ENCODE data around the gene PERP. TPM values are rescaled to one million over a fixed set of nuclear protein-coding genes. Genes with fewer than 3 reads are reported as not detected.
"Not testable (repeated sequence)": the region's sequence is repeated elsewhere in the genome, so short reads cannot be mapped to it uniquely, and the experiment has no call there.

Gene PERP
- total RNA-seq, 6 experiments from 2014 or later, result 27.9 to 61.6 (median 45.7) TPM

DNA sequence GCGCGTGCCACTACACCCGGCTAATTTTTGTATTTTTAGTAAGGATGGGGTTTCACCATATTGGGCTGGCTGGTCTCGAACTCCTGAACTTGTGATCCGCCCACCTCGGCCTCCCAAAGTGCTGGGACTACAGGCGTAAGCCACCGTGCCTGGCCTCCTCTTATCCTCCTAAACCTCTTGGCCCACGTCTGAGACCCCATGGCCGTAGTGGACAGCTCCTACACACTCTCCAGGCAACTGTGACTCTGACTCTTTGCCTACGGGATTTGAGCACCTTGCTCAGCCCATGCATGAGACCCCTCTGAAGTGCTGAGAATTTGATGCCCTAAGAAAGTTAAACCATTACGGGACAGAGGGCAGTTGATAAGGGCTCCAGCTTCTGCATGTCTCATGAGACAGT lies 25.0 kb downstream of the PERP start:
- Histone ChIP-seq H3K36me3 (no peaks in the 10 kb centered on the region), H3K9me3 (no peaks in the 10 kb centered on the region), H3K4me1 (peaks cover 0 to 9% (median 3%) of the 10 kb centered on the region in 4 donors), H3K27me3 (no peaks in the 10 kb centered on the region), H3K4me3 (no peak overlapping the region), H3K27ac (no peak overlapping the region)
- no peak for TF ChIP-seq POLR2A (IDR thresholded peaks at IDR 0.05)
- TF ChIP-seq, protein P1, sequence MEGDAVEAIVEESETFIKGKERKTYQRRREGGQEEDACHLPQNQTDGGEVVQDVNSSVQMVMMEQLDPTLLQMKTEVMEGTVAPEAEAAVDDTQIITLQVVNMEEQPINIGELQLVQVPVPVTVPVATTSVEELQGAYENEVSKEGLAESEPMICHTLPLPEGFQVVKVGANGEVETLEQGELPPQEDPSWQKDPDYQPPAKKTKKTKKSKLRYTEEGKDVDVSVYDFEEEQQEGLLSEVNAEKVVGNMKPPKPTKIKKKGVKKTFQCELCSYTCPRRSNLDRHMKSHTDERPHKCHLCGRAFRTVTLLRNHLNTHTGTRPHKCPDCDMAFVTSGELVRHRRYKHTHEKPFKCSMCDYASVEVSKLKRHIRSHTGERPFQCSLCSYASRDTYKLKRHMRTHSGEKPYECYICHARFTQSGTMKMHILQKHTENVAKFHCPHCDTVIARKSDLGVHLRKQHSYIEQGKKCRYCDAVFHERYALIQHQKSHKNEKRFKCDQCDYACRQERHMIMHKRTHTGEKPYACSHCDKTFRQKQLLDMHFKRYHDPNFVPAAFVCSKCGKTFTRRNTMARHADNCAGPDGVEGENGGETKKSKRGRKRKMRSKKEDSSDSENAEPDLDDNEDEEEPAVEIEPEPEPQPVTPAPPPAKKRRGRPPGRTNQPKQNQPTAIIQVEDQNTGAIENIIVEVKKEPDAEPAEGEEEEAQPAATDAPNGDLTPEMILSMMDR (IDR thresholded peaks at IDR 0.05), result no peak
- intact Hi-C loops (cut with DNase I), result no loop called here
- no peak for DNase-seq
- 80% methylated on average over 7 of the region's 12 CpGs for WGBS (ENCODE audit: insufficient coverage, low coverage, low lambda C conversion rate, missing lambda C conversion rate)
- no peak for ATAC-seq

DNA sequence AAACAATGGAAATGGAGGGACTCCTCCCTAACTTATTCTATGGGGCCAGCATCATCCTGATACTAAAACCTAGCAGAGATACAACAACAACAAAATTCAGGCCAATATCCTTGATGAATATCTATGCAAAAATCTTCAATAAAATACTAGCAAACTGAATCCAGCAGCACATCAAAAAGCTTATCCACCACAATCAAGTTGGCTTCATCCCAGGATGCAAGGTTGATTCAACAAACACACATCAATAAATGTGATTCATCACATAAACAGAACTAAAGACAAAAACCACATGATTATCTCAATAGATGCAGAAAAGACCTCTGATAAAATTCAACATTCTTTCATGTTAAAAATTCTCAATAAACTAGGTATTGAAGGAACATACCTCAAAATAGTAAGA lies 27.7 kb downstream of the PERP start:
- intact Hi-C loops (cut with DNase I); H3K27ac ChIP-seq; H3K4me3 ChIP-seq; H3K4me1 ChIP-seq; H3K36me3 ChIP-seq; H3K27me3 ChIP-seq; ATAC-seq; DNase-seq; H3K9me3 ChIP-seq: not testable (repeated sequence)

DNA sequence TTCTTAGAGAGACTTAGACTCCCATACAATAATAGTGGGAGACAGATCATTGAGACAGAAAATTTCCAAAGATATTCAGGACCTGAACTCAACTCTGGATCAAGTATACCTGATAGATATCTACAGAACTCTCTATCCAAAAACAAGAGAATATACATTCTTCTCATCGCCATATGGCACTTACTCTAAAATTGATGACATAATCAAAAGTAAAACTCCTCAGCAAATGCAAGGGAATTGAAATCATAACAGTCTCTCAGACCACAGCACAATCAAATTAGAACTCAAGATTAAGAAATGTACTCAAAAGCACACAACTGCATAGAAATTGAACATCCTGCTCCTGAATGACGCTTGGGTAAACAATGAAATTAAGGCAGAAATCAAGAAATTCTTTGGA lies 28.7 kb downstream of the PERP start:
- intact Hi-C loops (cut with DNase I), result no loop called here
- no peak overlapping the region for H3K4me3 ChIP-seq
- H3K27me3 ChIP-seq, result no peaks in the 10 kb centered on the region
- DNase-seq, result no peak
- WGBS (ENCODE audit: insufficient coverage, low coverage, low lambda C conversion rate, missing lambda C conversion rate), result 73% methylated on average over 2 of the region's 2 CpGs
- no peaks in the 10 kb centered on the region for H3K4me1 ChIP-seq
- no peak overlapping the region for H3K27ac ChIP-seq
- TF ChIP-seq POLR2A (IDR thresholded peaks at IDR 0.05), result no peak
- TF ChIP-seq, protein P1 (IDR thresholded peaks at IDR 0.05), result no peak
- H3K9me3 ChIP-seq, result no peaks in the 10 kb centered on the region
- ATAC-seq, result no peak
- no peaks in the 10 kb centered on the region for H3K36me3 ChIP-seq

DNA sequence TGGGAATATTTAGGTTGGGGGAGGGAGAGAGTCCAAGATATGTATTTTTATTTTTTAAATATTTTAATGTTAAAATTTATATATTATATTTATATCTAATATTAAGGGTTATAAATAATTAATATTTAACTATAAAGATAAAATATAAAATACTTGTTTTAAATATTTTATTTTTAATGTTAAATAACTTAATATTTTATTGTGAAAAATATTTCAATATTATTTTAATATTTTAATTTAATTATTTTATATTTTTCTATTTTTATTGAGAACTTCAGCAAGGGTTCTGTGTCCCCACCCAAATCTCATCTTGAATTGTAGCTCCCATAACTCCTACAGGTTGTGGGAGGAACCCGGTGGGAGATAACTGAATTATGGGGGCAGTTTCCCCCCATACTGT lies 34.0 kb downstream of the PERP start:
- Histone ChIP-seq H3K4me3 (no peak overlapping the region), H3K9me3 (peaks cover 0 to 2% (median 0%) of the 10 kb centered on the region in 4 donors), H3K27ac (no peak overlapping the region), H3K4me1 (no peaks in the 10 kb centered on the region), H3K36me3 (no peaks in the 10 kb centered on the region), H3K27me3 (no peaks in the 10 kb centered on the region)
- ATAC-seq (no peak), DNase-seq (no peak)
- no peak for TF ChIP-seq POLR2A (IDR thresholded peaks at IDR 0.05)
- TF ChIP-seq, protein P1 (IDR thresholded peaks at IDR 0.05), result no peak
- intact Hi-C loops (cut with DNase I), result no loop called here
- 92% methylated on average over 1 of the region's 1 CpG for WGBS (ENCODE audit: insufficient coverage, low coverage, low lambda C conversion rate, missing lambda C conversion rate)

DNA sequence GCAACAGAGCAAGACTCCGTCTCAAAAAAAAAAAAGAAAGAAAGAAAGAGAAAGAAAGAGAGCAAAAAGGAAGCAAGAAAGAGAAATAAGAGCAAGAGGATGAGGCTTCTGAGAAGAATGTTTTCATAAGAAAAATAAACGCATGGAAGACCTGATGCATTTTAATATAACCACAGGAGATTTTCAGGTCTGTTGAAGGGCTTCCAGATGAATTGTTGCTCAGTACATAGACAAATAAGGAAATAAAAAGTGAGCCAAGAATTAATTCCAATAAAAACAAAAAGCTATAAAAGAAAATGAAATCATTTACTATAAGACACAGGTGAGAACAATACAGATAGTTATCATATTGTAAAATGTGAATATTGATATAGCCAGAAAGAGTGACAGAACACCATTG lies 43.5 kb downstream of the PERP start:
- intact Hi-C loops (cut with DNase I), result no loop called here
- no peaks in the 10 kb centered on the region for H3K36me3 ChIP-seq
- WGBS (ENCODE audit: insufficient coverage, low coverage, low lambda C conversion rate, missing lambda C conversion rate), result 78% methylated on average over 2 of the region's 2 CpGs
- H3K4me3 ChIP-seq, result no peak overlapping the region
- no peak overlapping the region for H3K27ac ChIP-seq
- TF ChIP-seq POLR2A (IDR thresholded peaks at IDR 0.05), result no peak
- TF ChIP-seq, protein P1 (IDR thresholded peaks at IDR 0.05), result no peak
- ATAC-seq (no peak), DNase-seq (no peak)
- no peaks in the 10 kb centered on the region for H3K27me3 ChIP-seq
- H3K4me1 ChIP-seq, result no peaks in the 10 kb centered on the region
- H3K9me3 ChIP-seq, result no peaks in the 10 kb centered on the region

Measured in right lobe of liver (tissue), 6 donors.